T-helper 1 cell treated with Interleukin-12 subunit alpha and Interleukin-12 subunit beta and Interleukin-4 antibody, amounts not matched to agents 30 ng/mL and 1 ng/mL, for 36 hours (primary cell): ENCODE measurements around the gene L3MBTL3. TPM values are rescaled to one million over a fixed set of nuclear protein-coding genes. Genes with fewer than 3 reads are reported as not detected.
"Not testable (repeated sequence)": the region's sequence is repeated elsewhere in the genome, so short reads cannot be mapped to it uniquely, and the experiment has no call there.

ENCODE experiments used
- intact Hi-C: fragments of 100-400 bp; cut with micrococcal nuclease; formaldehyde crosslinking; loops from one replicate; pipeline ENCODE4 v1.15.1; 2024
- total RNA-seq: library from RNA; stranded (reverse); gene quantifications from 2 replicates; pipeline ENCODE4 v1.2.3, GENCODE V29; 2022

Gene L3MBTL3
- total RNA-seq, 1 donor from 2014 or later = 15.5 TPM

- intact Hi-C loops = loop anchor here (5.0 kb wide), 5 partner anchors 248 to 1493 kb away; partner anchors contain the start of gene MED23
These were observed 116.2 kb downstream of the L3MBTL3 start for GRCh38 chr6:130134582-130134981.

DNA sequence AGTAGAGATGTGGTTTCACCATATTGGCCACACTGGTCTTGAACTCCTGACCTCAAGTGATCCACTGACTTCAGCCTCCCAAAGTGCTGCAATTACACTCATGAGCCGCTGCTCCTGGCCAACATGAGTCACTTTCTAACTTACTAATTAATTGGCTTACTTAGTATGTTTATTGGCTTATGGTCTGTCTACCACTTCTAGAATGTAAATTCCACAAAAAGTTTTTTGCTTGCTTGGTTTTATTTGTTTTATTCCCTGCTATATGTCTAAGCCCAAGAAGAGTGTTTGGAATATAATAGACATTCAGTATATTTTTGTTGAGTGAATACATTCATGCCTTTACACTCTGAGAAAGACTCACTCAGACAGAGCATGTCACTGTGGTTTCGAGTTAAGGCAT, 118.4 kb downstream of the L3MBTL3 start:
- intact Hi-C loops = no loop called here

DNA sequence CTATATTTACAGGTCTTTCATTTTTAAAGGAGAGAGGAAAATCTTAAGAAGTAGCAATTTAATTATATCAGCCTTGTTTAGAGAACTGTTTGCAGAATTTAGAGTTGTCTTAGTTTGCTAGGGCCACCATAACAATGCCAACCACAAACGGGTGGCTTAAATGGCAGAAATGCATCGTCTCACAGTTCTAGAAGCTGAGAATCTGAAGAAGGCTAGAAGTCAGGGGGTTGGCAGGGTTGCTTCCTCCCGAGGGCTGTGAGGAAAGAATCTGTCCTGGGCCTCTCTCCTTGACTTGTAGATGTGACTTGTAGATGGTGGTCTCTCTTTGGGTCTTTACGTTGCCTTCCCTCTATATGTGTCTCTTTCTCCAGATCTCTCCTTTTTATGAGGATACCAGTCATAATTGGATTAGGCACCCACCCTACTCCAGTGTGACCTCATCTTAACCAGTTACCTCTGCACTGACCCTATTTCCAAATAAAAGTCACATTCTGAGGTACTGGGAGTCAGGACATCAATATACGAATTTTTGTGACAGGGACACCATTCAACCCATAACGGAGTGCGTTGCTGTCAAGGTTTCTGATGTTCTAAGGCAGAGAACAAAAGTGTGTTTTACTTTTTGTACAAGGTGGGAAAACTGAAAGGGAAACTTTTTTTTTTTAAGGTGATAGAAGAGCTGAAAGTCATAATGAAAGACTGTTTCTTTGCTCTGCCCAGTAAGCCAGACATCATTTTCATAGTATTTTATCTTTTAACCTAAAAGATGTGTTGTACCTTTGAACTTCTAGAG, 119.9 kb downstream of the L3MBTL3 start:
- intact Hi-C loops = loop anchor here (1.0 to 2.0 kb wide), 4 partner anchors 45 to 648 kb away; no protein-coding TSS in a partner anchor

DNA sequence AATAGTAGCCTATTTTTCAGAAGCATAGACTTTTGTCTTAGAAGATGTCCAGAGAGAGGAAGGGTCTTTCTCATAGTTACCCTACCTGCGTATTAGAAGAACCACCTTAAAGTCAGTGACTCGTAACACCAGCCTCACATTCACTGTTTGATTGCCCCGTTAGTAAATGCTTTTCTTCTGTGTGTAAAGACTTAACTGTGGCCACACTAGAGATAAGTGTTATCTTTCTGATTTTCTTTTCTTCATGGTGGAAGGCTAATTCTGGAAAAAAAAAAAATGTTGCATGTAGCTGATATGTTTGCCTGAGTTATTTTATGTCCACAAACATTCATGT, 120.5 kb downstream of the L3MBTL3 start:
- intact Hi-C loops = loop anchor here (1.0 to 2.0 kb wide), 4 partner anchors 44 to 648 kb away; no protein-coding TSS in a partner anchor

GRCh38 chr6:130140084-130140483, 121.7 kb downstream of the L3MBTL3 start:
- intact Hi-C loops = no loop called here

GRCh38 chr6:130143709-130144108, 125.3 kb downstream of the L3MBTL3 start:
- intact Hi-C loops = no loop called here

- intact Hi-C loops = no loop called here
These were observed 128.7 kb downstream of the L3MBTL3 start for GRCh38 chr6:130147111-130147510.

- intact Hi-C loops = loop anchor here (1.0 kb wide), 1 partner anchor 134 kb away; no protein-coding TSS in a partner anchor
These were observed 129.8 kb downstream of the L3MBTL3 start for GRCh38 chr6:130148181-130148580.

GRCh38 chr6:130149016-130149415, 130.6 kb downstream of the L3MBTL3 start:
- intact Hi-C loops = not testable (repeated sequence)

DNA sequence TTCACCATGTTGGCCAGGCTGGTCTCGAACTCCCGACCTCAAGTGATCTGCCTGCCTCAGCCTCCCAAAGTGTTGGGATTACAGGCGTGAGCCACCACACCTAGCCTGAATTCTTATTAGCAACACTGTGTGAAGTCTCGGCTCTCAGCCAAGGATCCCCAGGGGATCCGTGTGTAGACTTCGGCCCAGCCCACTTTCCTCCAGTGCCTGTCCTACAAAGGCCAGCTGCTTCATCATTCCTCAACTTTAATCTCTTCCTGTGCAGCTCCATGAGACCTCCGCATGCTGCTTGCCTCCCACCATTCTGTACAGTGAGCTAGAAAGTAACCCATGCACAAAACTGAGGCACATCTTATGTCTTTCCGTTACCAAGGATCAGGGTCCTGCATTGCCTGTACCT, 132.5 kb downstream of the L3MBTL3 start:
- intact Hi-C loops = no loop called here

DNA sequence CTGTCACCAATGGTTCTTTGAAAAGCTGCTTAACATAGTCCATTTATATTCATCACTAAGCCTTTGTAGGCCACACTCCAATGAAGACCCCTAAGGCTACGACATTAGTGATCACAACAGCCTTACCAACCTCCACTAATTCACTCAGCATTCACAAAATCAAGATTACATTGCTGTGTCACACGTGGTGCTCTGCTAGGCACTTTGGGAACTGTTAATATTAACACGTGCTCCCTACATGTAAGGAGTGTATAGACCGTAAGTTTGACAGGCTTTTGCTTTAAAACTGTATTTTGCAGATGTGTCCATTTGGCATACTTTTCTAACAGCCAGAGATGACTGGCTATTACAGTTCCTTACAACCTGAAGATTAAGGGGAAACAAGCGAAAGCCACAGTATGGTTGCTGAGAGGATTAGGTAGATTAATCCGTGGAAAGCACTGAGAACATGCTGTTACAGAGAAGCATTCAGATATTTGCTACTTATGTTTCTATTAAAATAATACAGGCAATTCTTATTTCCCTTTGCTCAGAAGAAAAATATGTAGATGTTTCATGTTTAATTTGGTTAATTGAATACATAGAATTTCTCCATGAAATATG, 134.6 kb downstream of the L3MBTL3 start:
- intact Hi-C loops = no loop called here

GRCh38 chr6:130156908-130157307, 138.5 kb downstream of the L3MBTL3 start:
- intact Hi-C loops = no loop called here

GRCh38 chr6:130158056-130158455, 139.7 kb downstream of the L3MBTL3 start:
- intact Hi-C loops = no loop called here

GRCh38 chr6:130158548-130158947, 140.2 kb downstream of the L3MBTL3 start:
- intact Hi-C loops = no loop called here

DNA sequence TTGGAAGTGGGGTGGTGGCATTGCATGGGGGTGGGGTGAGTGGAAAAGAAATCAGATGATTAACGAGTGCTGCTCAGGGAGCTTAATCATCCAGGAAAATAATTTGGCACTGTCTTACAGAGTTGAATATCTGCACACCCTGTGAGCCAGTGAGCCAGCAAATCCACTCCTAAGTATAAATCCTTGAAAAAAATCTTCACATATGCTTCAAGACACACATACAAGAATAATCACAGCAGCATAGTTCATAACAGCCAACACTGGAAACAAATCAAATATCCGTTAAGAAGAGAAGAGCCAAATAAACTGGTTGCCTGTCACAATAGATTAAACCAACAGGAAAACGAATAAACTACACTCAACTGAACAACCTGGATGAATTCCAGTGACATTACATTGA, 141.6 kb downstream of the L3MBTL3 start:
- intact Hi-C loops = no loop called here

GRCh38 chr6:130161683-130162404, 143.5 kb downstream of the L3MBTL3 start:
- intact Hi-C loops = no loop called here

DNA sequence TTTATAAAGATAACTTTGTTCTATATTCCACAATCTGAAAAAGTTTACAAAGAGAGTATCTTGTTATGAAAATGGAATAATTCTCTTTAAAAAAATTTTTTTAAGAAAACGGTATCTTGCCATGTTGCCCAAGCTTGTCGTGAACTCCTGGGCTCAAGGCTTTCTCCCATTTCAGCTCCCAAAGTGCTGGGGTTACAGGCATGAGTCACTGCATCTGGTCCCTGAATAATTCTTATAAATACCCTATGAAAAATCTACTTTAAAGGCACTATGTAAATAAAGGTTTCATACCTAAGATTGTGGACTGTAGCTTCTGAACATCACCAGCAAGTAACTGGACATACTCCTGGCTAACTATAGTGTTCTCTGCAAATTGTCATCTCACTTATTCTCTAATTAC, 144.0 kb downstream of the L3MBTL3 start:
- intact Hi-C loops = no loop called here

DNA sequence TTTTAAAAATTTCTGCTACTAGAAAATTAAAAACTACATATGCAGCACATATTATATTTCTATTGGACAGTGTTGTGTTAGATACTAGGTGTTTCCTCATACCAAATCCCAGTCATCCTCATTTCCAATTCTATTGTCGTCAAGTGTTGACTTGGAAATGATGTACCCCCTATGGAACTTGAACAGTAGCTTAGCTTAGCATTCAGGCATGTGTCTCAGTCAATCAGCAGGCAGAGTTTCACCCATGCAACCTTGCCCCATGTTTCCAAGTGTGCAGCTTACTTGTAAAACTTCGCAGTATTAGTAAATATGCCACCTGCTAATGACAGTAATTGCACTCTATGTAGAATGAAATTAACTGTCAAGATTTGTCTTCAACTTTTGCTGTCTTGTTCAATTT, 144.9 kb downstream of the L3MBTL3 start:
- intact Hi-C loops = no loop called here

DNA sequence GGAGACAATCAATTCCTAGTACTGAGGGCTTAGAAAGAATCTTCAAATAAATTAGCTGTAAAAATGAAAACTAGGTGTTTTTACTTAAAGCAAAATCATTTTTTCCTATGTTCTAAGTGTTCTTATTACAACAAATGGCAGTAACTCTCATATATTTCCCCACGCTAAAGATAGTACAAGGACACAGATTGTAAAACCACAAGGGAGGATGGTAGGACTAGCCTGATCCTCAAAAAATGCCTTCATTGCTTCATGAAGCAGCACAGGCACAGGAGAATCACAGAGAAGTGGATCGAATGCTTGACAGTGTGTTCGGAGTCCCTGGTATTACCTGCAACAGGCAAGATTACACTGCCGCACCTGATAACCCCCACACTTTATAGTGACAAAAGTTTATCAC, 145.9 kb downstream of the L3MBTL3 start:
- intact Hi-C loops = no loop called here

- intact Hi-C loops = no loop called here
These were observed 149.3 kb downstream of the L3MBTL3 start for GRCh38 chr6:130167655-130168054.

DNA sequence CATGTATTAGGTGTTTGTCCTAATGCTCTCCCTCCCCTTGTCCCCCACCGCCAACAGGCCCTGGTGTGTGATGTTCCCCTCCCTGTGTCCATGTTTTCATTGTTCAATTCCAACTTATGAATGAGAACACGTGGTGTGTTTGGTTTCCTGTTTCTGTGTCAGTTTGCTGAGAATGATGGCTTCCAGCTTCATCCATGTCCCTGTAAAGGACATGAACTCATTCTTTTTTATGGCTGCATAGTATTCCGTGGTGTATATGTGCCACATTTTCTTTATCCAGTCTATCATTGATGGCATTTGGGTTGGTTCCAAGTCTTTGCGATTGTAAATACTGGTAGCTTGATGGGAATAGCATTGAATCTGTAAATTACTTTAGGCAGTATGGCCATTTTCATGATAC, 151.8 kb downstream of the L3MBTL3 start:
- intact Hi-C loops = not testable (repeated sequence)

- intact Hi-C loops = not testable (repeated sequence)
These were observed 155.1 kb downstream of the L3MBTL3 start for GRCh38 chr6:130173377-130174004.
